Activated CD8-positive, alpha-beta memory T cell treated with anti-CD3 and anti-CD28 coated beads, Interleukin-2, amount 50 U/mL, for 24 hours (primary cell): Measurements from ENCODE around the gene NHERF2.

Experiments
- DNase-seq: peaks from one replicate; pipeline ENCODE4 v3.0.0-alpha.2; 2020; ENCODE audit errors: extremely low read depth

Gene NHERF2

GRCh38 chr16:2026461-2027023 is at the start of gene NHERF2:
NHERF2 (plus strand) TSS chr16:2026902; CDS start chr16:2027006, 104 bp downstream.
- DNase-seq = no peak

- no peak for DNase-seq
Measured at GRCh38 chr16:1976951-1977874, 49.5 kb upstream of the NHERF2 start.

GRCh38 chr16:1977875-1978268 is 48.8 kb upstream of the NHERF2 start:
- DNase-seq = no peak

- no peak for DNase-seq
Measured at GRCh38 chr16:1978476-1979120, 48.1 kb upstream of the NHERF2 start.

- DNase-seq = no peak
Measured at GRCh38 chr16:1979271-1980029, 47.3 kb upstream of the NHERF2 start.

- no peak for DNase-seq
Measured at GRCh38 chr16:1980030-1980769, 46.5 kb upstream of the NHERF2 start.

GRCh38 chr16:1980770-1981087 is 46.0 kb upstream of the NHERF2 start:
- no peak for DNase-seq

- DNase-seq = no peak
Measured at GRCh38 chr16:1981398-1981836, 45.3 kb upstream of the NHERF2 start, which contains the start of gene NOXO1. NOXO1 (minus strand) TSS chr16:1981469; CDS start chr16:1981179, 290 bp downstream.

- no peak for DNase-seq
Measured at GRCh38 chr16:1982013-1982433, 44.7 kb upstream of the NHERF2 start.

GRCh38 chr16:1982991-1983543 is 43.6 kb upstream of the NHERF2 start:
- no peak for DNase-seq

- DNase-seq = no peak
Measured at GRCh38 chr16:1983544-1984346, 43.0 kb upstream of the NHERF2 start, which contains the start of gene GFER. GFER (plus strand) TSS chr16:1984193; CDS start chr16:1984219, 26 bp downstream.

GRCh38 chr16:1984347-1985225 is 42.1 kb upstream of the NHERF2 start:
- no peak for DNase-seq

GRCh38 chr16:1985466-1986150 is 41.1 kb upstream of the NHERF2 start:
- DNase-seq = no peak

- DNase-seq = no peak
Measured at GRCh38 chr16:1987198-1987597, 39.5 kb upstream of the NHERF2 start.

- DNase-seq = no peak
Measured at GRCh38 chr16:1989209-1990100, 37.2 kb upstream of the NHERF2 start, which contains the start of gene SYNGR3. SYNGR3 (plus strand) TSS chr16:1989970; CDS start chr16:1990103, 133 bp downstream.

- DNase-seq = no peak
Measured at GRCh38 chr16:1990101-1990350, 36.7 kb upstream of the NHERF2 start.

- DNase-seq = no peak
Measured at GRCh38 chr16:1990351-1991134, 36.2 kb upstream of the NHERF2 start.
